ENCODE measurements around the gene INTS13.
"Not testable (repeated sequence)": the region's sequence is repeated elsewhere in the genome, so short reads cannot be mapped to it uniquely, and the experiment has no call there.

Gene INTS13

DNA sequence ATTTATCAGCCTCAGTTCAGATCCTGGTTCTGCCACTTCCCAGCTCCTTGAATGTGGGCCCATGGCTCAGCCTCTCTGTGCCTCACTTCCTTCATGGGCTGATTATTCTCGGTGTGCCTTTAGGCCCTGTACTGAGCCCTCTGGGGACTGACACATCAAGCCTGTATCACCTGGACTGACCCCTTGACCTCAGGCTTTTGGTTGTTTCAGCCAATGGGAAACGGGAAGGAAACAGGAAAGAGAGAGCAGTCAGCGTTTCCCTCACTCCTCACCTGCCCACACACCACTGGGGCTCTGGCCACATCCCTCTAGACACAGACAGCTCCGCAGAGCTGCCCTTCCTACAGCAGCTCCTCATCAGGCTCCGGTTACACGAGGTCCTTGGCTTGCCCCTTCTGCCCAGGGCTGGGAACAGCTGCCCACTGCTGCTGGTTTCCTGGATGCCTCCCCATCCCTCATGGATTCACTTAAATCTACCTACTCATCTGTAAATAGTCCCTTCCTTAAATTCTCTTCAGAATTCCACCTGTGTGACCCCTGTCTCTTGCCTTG lies 67.8 kb downstream of the INTS13 start:
- no peak for DNase-seq (ENCODE audit: low read depth)

DNA sequence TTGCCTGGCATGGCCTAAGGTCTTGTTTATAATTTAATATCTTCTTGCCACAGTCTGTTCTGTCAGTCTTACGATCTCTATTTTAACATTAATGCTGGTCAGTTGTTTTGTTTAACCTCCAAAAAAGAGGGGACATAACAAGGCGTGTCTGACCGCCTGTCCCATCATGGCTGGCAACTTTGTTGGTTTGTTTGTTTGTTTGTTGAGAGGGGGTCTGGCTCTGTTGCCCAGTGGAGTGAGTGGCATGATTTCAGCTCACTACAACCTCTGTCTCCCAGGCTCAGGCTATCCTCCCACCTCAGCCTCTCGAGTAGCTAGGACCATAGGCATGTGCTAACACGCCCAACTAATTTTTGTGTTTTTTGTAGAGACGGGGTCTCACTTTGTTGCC lies 68.7 kb downstream of the INTS13 start:
- DNase-seq (ENCODE audit: low read depth), result no peak

GRCh38 chr12:26868447-26869103 lies 69.2 kb downstream of the INTS13 start:
- DNase-seq (ENCODE audit: low read depth), result no peak

DNA sequence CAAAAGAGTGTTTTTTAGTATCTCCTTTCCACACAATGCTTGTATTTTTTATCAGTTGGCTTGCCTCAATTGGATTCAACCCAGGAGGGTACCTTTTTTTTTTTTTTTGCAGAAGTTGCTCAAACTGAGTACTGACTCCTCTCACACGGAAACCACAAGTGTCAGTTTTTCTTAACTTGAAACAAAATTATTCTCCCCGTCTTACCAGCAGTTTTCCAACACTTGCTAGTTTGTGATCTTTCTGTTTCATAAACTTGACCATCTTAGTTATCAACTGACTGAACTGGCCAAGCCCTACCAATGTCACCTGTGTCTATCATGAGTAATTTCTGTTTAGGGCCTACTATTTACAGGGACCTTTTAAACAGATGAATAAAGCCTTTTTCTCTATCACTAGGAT lies 70.7 kb downstream of the INTS13 start:
- no peak for DNase-seq (ENCODE audit: low read depth)

DNA sequence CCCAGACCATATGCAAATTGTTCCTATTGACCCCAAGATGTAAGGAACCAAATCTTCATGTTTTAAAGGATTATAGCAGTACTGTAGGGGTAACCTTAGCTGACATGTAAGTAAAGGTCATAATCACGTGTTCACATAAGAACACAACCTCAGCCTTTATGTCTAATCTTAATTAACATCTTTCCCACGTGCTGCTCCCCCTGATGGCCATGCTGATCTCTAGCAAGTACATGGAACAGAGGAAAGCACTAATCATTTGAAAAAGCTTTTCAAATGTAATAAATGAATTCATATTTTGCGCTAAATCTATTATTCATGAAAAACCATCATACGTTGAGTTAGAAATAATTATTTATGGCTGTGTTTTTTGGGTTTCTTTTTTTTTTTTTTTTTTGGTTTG lies 74.3 kb downstream of the INTS13 start:
- peak; percentile 9 for DNase-seq (ENCODE audit: low read depth)

- DNase-seq (ENCODE audit: low read depth), result not testable (repeated sequence)
These were observed 75.0 kb downstream of the INTS13 start for GRCh38 chr12:26862787-26863186.

DNA sequence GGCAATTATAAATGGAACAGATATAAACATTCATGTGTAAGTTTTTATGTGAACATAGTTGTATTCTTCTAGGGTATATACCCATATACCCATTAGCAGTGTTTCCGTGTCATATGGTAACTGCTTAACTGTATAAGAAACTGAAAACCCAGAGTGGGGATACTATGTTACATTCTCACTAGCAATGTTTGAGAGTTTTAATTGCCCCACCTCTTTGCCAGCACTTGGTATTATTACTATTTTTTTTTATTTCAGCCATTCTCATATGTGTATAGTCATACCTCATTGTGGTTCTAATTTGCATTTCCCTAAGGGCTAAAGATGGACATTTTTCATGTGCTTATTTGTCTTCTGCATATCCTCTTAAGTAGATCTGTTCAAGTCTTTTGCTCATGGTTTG lies 76.1 kb downstream of the INTS13 start:
- no peak for DNase-seq (ENCODE audit: low read depth)

- DNase-seq (ENCODE audit: low read depth), result no peak
These were observed 80.2 kb downstream of the INTS13 start for GRCh38 chr12:26857465-26858176.

DNA sequence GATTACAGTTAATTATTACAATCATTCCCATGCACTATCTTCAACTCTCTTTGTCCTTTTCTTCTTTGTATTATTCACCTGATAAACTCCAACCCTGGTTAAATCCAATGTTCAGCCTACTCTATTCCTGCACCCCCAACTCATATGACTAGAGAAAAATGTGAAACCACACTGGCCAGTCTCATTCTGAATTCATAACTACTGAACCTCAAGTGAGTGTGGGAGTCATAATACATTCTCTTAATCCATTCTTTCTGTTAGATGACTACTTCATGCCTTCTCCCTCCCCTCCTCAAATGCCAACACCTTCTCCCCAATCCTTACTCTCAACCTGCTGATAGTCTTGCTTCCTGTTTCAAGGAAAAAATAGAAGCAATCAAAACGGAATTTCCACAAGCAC lies 82.4 kb downstream of the INTS13 start:
- DNase-seq (ENCODE audit: low read depth), result no peak

Data from EH (cell line).